ENCODE measurements around the gene MINDY4.

MINDY4 gene

DNA sequence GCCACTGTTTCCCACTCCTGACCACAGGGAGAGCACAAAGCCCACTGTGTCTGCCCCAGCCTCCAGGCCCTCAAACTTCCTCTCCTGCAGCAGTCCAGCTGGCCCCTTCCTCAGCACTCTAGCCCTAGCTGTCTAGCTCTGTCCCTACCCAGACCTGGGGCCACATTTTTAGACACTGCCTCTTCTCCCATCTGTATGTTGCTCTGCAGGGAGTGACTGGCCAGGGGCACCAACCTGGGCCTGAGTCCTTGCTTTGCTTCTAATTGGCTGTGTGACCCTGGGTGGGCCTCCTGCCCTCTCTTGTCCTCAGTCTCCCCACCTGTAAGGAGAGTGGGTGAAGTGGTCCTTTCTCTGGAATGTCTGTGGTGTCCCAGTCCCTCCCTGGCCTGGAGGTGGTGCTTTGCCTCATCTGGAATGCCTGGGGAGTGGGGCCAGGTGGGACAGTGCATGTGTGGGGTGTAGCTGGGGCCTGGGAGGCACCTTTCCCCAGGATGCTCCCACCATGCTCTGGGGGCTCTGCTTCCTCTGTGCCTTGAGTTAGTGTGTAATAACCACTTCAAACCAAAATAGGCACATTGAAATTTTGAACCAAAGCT lies 165.5 kb downstream of the MINDY4 start:
- TF ChIP-seq RAD21 (IDR thresholded peaks at IDR 0.05; ENCODE audit: low read depth) (no peak), REST (IDR thresholded peaks at IDR 0.05; ENCODE audit: low read depth) (no peak), ZBTB7A (IDR thresholded peaks at IDR 0.05; ENCODE audit: low read depth) (no peak), TCF12 (IDR thresholded peaks at IDR 0.05; ENCODE audit: low read depth) (no peak), NFIC (IDR thresholded peaks at IDR 0.05) (no peak), TAF1 (IDR thresholded peaks at IDR 0.05; ENCODE audit: low read depth) (no peak)

DNA sequence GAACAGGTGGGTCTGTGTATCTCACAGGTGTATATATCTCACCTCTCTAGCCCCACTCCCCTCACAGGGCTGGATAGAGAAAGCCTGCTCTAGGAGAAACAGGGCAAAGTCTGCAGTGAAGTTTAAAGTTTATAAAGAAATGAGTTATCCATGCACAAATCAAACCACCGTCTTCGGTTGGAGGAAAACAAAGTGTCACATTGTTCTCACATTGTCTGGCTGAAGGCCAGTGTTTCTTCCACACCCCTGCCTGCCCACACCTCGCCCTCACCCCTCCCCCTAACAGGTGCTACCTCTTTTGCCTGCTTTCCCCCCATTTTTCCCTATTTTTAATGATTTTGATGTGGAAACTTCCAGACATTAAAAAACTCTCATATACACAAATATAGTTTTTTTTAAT lies 166.2 kb downstream of the MINDY4 start:
- TF ChIP-seq MAX (IDR thresholded peaks at IDR 0.05) (no peak), YY1 (IDR thresholded peaks at IDR 0.05; ENCODE audit: low read depth) (no peak), REST (IDR thresholded peaks at IDR 0.05; ENCODE audit: low read depth) (no peak), NFIC (IDR thresholded peaks at IDR 0.05) (0 out of 2 replicates have a peak, but pooled peaks have one; percentile 12)

- TF ChIP-seq TCF12 (IDR thresholded peaks at IDR 0.05; ENCODE audit: low read depth) (no peak), YY1 (IDR thresholded peaks at IDR 0.05; ENCODE audit: low read depth) (0 out of 2 replicates have a peak, but pooled peaks have one; percentile 35), ZBTB7A (IDR thresholded peaks at IDR 0.05; ENCODE audit: low read depth) (no peak), TEAD4 (IDR thresholded peaks at IDR 0.05) (no peak), CREB1 (IDR thresholded peaks at IDR 0.05; ENCODE audit: low read depth) (no peak), FOXM1 (IDR thresholded peaks at IDR 0.05; ENCODE audit: borderline replicate concordance, low read depth) (no peak), RAD21 (IDR thresholded peaks at IDR 0.05; ENCODE audit: low read depth) (peak; percentile 60), CEBPB (IDR thresholded peaks at IDR 0.05) (peak; percentile 20; the same call in 1 of the 2 replicates), EP300 (IDR thresholded peaks at IDR 0.05; ENCODE audit: borderline replicate concordance) (no peak), EGR1 (IDR thresholded peaks at IDR 0.05) (no peak), MAX (IDR thresholded peaks at IDR 0.05) (no peak), USF1 (IDR thresholded peaks at IDR 0.05) (no peak), REST (IDR thresholded peaks at IDR 0.05; ENCODE audit: low read depth) (no peak), TAF1 (IDR thresholded peaks at IDR 0.05; ENCODE audit: low read depth) (no peak), NFIC (IDR thresholded peaks at IDR 0.05) (no peak)
Measured at GRCh38 chr7:30938435-30939316, 167.5 kb downstream of the MINDY4 start.

GRCh38 chr7:30941582-30942323 lies 170.5 kb downstream of the MINDY4 start:
- TF ChIP-seq EGR1 (IDR thresholded peaks at IDR 0.05), result no peak
- no peak for TF ChIP-seq TEAD4 (IDR thresholded peaks at IDR 0.05)
- TF ChIP-seq YY1 (IDR thresholded peaks at IDR 0.05; ENCODE audit: low read depth), result no peak
- TF ChIP-seq EP300 (IDR thresholded peaks at IDR 0.05; ENCODE audit: borderline replicate concordance), result no peak
- no peak for TF ChIP-seq CEBPB (IDR thresholded peaks at IDR 0.05)
- TF ChIP-seq USF1 (IDR thresholded peaks at IDR 0.05), result no peak
- no peak for TF ChIP-seq REST (IDR thresholded peaks at IDR 0.05; ENCODE audit: low read depth)
- TF ChIP-seq MAX (IDR thresholded peaks at IDR 0.05), result no peak
- no peak for TF ChIP-seq RAD21 (IDR thresholded peaks at IDR 0.05; ENCODE audit: low read depth)
- TF ChIP-seq NFIC (IDR thresholded peaks at IDR 0.05), result no peak
- no peak for TF ChIP-seq FOXM1 (IDR thresholded peaks at IDR 0.05; ENCODE audit: borderline replicate concordance, low read depth)
- TF ChIP-seq TAF1 (IDR thresholded peaks at IDR 0.05; ENCODE audit: low read depth), result no peak
- TF ChIP-seq CREB1 (IDR thresholded peaks at IDR 0.05; ENCODE audit: low read depth), result no peak
- no peak for TF ChIP-seq TCF12 (IDR thresholded peaks at IDR 0.05; ENCODE audit: low read depth)
- no peak for TF ChIP-seq ZBTB7A (IDR thresholded peaks at IDR 0.05; ENCODE audit: low read depth)
